Glomerular visceral epithelial cell (primary cell): ENCODE measurements around the gene DUOX2.
A peak's percentile ranks its signal among the peaks of the same experiment; 100 is the strongest.
"Not testable (repeated sequence)": the region's sequence is repeated elsewhere in the genome, so short reads cannot be mapped to it uniquely, and the experiment has no call there.

ENCODE experiments used
- DNase-seq: peaks from one replicate; pipeline ENCODE4 v3.0.0-alpha.2; 2016; ENCODE audit errors: extremely low spot score

DUOX2 gene

DNA sequence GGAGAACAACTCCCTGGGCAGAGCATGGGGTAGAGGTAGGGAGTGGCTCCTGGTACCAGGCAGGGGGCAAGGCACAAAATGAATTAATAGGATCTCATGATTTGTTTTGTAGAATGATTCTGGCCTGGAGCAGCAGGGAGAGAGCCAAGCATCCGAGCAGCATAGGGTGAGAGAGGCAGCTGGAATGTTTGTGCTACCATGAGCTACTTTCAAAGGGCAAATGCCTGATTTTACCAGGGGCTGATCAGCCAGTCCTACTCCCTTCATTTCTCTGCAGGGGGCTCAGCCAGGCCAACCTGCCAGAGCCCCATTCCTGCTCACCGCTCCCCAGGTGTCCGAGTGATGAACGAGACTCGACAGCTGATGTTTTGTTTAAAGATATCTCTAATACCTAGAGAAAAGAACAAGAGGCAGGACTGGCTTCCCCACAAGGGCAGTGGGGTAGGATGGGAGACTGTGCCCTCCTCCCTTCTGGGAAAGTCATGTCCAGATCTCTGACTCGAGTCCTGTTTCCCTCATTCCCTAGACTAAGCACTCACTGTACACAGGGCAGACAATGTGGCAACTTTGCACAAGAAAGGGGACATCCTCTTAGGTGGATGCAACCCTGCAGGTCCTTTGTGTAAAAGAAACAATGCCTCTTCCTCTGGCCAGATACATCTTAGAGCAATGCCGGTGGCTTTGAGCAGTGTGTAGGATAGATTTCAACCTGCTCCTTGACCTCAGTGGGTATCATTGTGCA lies 12.9 kb downstream of the DUOX2 start:
- no peak for DNase-seq

- no peak for DNase-seq
These were observed 14.3 kb downstream of the DUOX2 start for GRCh38 chr15:45099549-45100165.

DNA sequence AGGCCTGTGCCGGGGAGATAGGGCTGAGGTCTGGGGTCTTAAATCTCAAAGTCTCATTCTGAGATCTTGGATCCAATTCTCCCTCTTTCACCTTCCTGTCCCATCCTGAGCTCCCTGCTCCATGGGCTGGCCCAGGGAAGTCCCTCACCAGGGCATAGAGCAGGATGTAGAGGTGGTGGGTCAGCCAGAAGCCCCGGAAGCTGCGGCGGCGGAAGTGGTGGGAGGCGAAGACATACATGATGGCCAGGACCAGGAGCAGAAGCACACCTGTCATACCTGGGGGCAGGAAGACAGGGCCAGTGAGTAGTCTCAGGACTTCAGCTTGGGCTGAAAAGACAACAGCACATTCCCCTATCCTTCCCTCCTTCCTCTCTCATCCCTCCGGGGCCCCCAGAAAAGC lies 16.5 kb downstream of the DUOX2 start:
- DNase-seq: no peak

DNA sequence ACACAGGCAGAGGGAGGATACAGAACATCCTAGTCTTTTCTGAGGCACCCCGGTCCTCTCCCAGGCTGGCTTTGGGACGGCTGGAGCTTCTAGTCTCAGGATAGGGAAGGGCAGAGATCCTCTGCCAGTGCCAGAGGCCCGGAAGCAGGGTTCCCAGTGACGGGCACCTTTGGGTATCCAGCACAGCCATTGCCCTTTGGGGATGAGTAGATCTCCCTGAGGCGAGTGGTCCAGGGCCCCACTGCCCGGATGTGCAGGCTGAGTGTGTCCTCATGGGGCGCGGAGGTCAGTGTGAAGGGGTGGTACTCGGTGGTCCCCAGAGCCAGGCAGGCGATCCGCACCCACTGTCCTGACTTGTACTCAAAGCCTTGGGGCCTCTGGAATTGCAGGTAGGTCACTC lies 18.3 kb downstream of the DUOX2 start:
- no peak for DNase-seq

DNA sequence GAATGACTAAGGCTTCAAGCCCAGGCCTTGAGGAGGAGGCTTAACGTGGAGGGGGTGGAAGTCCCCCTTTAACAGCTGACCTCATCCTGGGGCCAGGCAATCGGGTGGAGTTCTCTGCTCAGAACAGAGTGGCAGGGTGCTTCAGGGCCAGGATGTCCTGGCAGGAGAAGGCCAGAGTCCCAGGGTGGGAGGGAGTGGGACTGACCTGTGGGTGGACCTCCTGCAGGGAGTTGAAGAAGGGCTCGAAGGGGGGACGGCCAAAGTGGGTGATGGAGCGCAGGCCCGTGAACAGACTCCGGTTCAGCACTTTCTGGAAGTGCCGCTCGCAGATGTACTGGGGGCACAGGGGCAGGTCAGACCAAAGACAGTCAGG lies 19.6 kb downstream of the DUOX2 start:
- DNase-seq: peak; percentile 47

GRCh38 chr15:45093622-45094357 lies 20.2 kb downstream of the DUOX2 start:
- DNase-seq: no peak

DNA sequence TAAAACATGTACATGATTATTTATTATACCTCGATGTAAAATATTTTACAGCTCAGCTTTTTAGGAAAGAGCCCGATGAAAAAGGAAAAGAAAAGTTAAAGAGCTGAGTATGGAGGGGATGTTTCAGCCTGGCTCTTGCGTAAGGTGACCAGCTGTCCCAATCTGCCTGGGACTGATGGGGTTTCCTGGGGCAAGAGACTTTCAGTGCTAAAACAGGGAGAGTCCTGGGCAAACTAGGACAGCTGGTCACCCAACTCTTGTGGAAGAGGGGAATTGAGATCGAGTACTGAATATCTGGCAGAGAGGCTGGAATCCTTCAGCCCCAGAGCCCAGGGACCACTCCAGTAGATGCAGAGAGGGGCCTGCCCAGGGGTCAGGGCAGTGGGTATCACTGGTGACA lies 21.0 kb downstream of the DUOX2 start:
- DNase-seq: no peak

- no peak for DNase-seq
These were observed 22.4 kb downstream of the DUOX2 start for GRCh38 chr15:45091576-45091975.

DNA sequence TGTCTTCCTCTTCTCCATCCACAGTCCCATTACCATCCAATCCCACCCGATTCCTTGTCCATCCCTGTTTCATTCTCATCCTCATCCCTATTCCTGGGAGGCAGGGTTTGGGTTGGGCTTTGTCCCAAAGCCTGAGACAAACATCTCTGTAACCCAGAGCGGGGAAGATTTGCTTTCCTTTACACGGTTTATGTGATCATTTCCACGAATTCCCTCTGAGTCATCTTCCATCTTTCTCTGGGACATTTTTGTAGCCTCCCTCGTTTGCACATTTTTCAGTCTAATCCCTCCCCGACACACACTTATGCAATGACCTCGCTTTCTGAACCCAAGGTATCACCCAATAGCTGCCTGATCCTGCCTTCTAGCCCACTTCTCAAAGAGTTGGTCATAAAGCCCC lies 22.8 kb downstream of the DUOX2 start:
- peak; percentile 16 for DNase-seq

- DNase-seq: no peak
These were observed 24.1 kb downstream of the DUOX2 start for GRCh38 chr15:45089712-45090373.

GRCh38 chr15:45088801-45089711 lies 24.9 kb downstream of the DUOX2 start:
- peak; percentile 54 for DNase-seq

DNA sequence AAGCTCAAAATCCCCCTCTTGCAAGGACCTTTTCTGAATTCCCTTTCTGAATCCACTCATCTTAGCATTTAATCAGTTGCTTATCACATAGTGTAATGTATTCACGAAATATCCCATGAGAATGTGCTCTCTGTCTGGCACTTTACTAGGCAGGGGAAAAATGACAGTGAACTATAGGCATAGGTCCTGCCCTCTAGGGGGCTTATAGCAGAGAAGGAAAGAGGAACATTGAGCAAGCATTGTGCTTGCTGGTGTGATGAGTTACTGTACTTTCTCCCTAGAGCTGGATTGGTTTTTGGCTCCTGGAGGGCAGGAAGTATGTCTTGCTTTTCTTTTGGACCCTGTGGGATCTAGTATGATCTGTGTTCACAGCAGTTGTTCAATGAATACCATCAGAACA lies 26.5 kb downstream of the DUOX2 start:
- DNase-seq: no peak

- DNase-seq: no peak
These were observed 29.8 kb downstream of the DUOX2 start for GRCh38 chr15:45084163-45084562.

GRCh38 chr15:45083223-45083622 lies 30.7 kb downstream of the DUOX2 start:
- no peak for DNase-seq

GRCh38 chr15:45082412-45082811 lies 31.6 kb downstream of the DUOX2 start:
- not testable (repeated sequence) for DNase-seq

GRCh38 chr15:45080593-45080992 lies 33.4 kb downstream of the DUOX2 start:
- not testable (repeated sequence) for DNase-seq

GRCh38 chr15:45079628-45080246 lies 34.2 kb downstream of the DUOX2 start:
- DNase-seq: peak; percentile 18

DNA sequence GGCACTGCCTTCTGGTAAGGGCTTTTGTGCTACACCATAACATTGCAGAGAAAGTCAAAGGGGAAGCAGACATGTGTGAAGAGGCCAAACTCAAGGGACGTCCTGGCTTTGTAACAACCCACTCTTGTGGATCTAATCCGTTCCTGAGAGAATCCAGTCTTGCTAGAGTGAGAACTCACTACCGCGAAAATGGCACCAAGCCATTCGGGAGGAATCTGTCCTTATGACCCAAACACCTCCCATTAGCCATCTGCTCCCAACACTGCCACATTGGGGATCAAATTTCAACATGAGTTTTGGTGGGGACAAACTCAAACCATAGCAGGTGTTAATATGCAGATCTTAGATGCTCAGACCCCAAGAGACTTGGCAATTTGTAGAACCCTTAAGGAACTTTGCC lies 34.8 kb downstream of the DUOX2 start:
- DNase-seq: peak; percentile 25

- DNase-seq: not testable (repeated sequence)
These were observed 36.6 kb downstream of the DUOX2 start for GRCh38 chr15:45077391-45077790.

DNA sequence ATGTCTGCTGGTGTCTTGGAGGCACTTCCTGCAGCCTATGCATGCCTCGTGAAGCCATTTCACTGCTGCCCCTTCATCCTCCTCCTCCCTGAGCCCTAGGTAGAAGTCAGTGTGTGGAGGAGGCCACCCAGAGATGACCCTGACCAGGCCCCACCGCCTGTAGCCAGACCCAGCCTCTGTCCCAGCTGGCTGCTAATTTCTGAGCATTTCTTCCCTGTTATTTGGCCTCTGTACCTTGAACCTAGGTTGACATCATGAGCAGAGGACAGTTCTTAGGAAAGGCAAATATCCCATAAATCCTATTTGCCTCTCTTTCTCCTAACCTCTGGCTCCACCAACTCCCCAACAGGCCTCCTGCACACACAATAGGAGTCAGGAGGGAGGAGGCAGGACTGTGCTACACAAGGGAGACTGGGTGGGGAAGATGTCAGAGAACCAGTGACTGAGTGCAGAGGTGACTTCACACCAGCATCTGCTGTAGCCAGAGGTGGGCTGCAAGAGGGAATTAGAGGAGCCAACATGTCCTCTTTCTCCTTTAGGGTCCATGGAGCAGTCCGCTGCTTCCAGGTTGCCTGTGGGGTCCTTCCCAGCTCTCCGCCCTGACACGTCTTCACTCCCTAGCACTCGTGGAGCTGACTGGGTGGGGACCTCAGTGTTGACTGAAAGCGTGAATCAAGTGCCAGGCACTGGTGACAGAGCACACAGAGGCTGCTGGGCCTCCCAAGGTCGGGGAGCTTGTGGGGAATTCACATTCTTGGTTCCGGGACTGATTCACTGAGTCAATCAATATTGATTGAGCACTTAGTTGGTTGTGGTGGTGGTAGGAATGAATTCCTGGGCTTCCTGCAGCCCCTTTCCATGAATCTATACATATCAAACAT lies 38.3 kb downstream of the DUOX2 start:
- not testable (repeated sequence) for DNase-seq
